Neural progenitor cell (in vitro differentiated cells): Measurements from ENCODE around the gene SATB2. TPM values are rescaled to one million over a fixed set of nuclear protein-coding genes. Genes with fewer than 3 reads are reported as not detected.
A peak's percentile ranks its signal among the peaks of the same experiment; 100 is the strongest.

Experiments
- DNase-seq: peaks from one replicate; pipeline ENCODE4 v3.0.0-alpha.2; 2016; ENCODE audit warnings: low spot score
- H2AFZ ChIP-seq: fragments of 200-600 bp; sonication (generic); replicated peaks from 2 replicates; pipeline ENCODE4 v1.6.1; 2016; ENCODE audit warnings: antibody characterized with exemption
- H3F3A ChIP-seq: fragments of 200-600 bp; sonication (generic); 2 replicates; pipeline ENCODE4 v1.6.1; 2016; ENCODE audit warnings: antibody characterized with exemption, low read depth
- H3K27ac ChIP-seq: fragments of 200-600 bp; sonication (generic); 2 replicates; pipeline ENCODE4 v1.5.1; 2016; ENCODE audit warnings: mild to moderate bottlenecking
- H3K27me3 ChIP-seq: fragments of 200-600 bp; sonication (generic); 2 replicates; pipeline ENCODE4 v1.6.1; 2016; ENCODE audit warnings: mild to moderate bottlenecking, moderate library complexity
- H3K36me3 ChIP-seq: fragments of 200-600 bp; sonication (generic); 2 replicates; pipeline ENCODE4 v1.5.1; 2016
- H3K4me1 ChIP-seq: fragments of 200-600 bp; sonication (generic); 2 replicates; pipeline ENCODE4 v1.6.1; 2016; ENCODE audit warnings: mixed run types
- H3K4me2 ChIP-seq: fragments of 200-600 bp; sonication (generic); 2 replicates; pipeline ENCODE4 v1.6.1; 2016
- H3K4me3 ChIP-seq: fragments of 200-600 bp; sonication (generic); 2 replicates; pipeline ENCODE4 v1.5.1; 2016
- H3K79me2 ChIP-seq: fragments of 200-600 bp; sonication (generic); 2 replicates; pipeline ENCODE4 v1.6.1; 2016; ENCODE audit warnings: low read depth
- H3K9ac ChIP-seq: fragments of 200-600 bp; sonication (generic); 2 replicates; pipeline ENCODE4 v1.6.1; 2016
- H3K9me3 ChIP-seq: fragments of 200-600 bp; sonication (generic); 2 replicates; pipeline ENCODE4 v1.5.1; 2016; ENCODE audit warnings: low read depth
- H4K20me1 ChIP-seq: fragments of 200-600 bp; sonication (generic); 2 replicates; pipeline ENCODE4 v1.6.1; 2016; ENCODE audit warnings: low read depth
- H3K27ac Mint-ChIP-seq: 3 replicates; pipeline ENCODE4 v1.8.0; 2021; ENCODE audit warnings: mixed read lengths
- H3K27me3 Mint-ChIP-seq: 2 replicates; pipeline ENCODE4 v1.8.0; 2022; ENCODE audit warnings: low read depth, mild to moderate bottlenecking, inconsistent platforms, moderate library complexity, mixed read lengths; ENCODE audit not compliant: insufficient read depth
- H3K36me3 Mint-ChIP-seq: 3 replicates; pipeline ENCODE4 v1.8.0; 2021; ENCODE audit warnings: mixed read lengths
- H3K4me1 Mint-ChIP-seq: 3 replicates; pipeline ENCODE4 v1.8.0; 2021; ENCODE audit warnings: mixed read lengths
- H3K4me3 Mint-ChIP-seq: 3 replicates; pipeline ENCODE4 v1.8.0; 2021; ENCODE audit warnings: mild to moderate bottlenecking, moderate library complexity, mixed read lengths
- H3K9me3 Mint-ChIP-seq: 3 replicates; pipeline ENCODE4 v1.8.0; 2020; ENCODE audit warnings: mixed read lengths
- CTCF ChIP-seq: fragments of 200-600 bp; sonication (generic); IDR thresholded peaks from 2 replicates; pipeline ENCODE4 v1.5.1; 2017; ENCODE audit warnings: antibody characterized with exemption, mild to moderate bottlenecking
- EZH2 ChIP-seq: fragments of 200-600 bp; sonication (generic); IDR thresholded peaks from 2 replicates; pipeline ENCODE4 v1.6.1; 2017; ENCODE audit warnings: antibody characterized with exemption, mild to moderate bottlenecking, moderate library complexity
- EZH2phosphoT487 ChIP-seq: fragments of 200-600 bp; sonication (generic); IDR thresholded peaks from 2 replicates; pipeline ENCODE4 v1.6.1; 2017; ENCODE audit warnings: antibody characterized with exemption
- total RNA-seq: library from RNA; depleted of rRNA; stranded (reverse); fragments of >200 nt; gene quantifications from 2 replicates; pipeline ENCODE4 v1.2.3, GENCODE V29; 2015; ENCODE audit warnings: low replicate concordance

SATB2 gene
- total RNA-seq, 1 donor from 2014 or later, result 3.7 TPM

GRCh38 chr2:199456383-199457146 is 1.2 kb downstream of the SATB2 start:
- H3K4me2 ChIP-seq, result peak overlapping the region; percentile 97
- no peak overlapping the region for H3K27ac ChIP-seq
- H3K4me3 ChIP-seq, result peak overlapping the region; percentile 67
- H3K79me2 ChIP-seq, result no peaks in the 10 kb centered on the region
- H3K4me1 Mint-ChIP-seq, result peaks cover 25% of the 10 kb centered on the region
- no peak overlapping the region for H3K9ac ChIP-seq
- peaks cover 18% of the 10 kb centered on the region for H3K4me1 ChIP-seq
- H3K9me3 ChIP-seq, result no peaks in the 10 kb centered on the region
- no peaks in the 10 kb centered on the region for H3K36me3 Mint-ChIP-seq
- TF ChIP-seq EZH2phosphoT487, result peak; percentile 73
- peak; percentile 97 for TF ChIP-seq EZH2
- TF ChIP-seq CTCF, result no peak
- no peaks in the 10 kb centered on the region for H3K36me3 ChIP-seq
- peaks cover 74% of the 10 kb centered on the region for H3K27me3 ChIP-seq
- H3K4me3 Mint-ChIP-seq, result peak overlapping the region; percentile 90
- peaks cover 36% of the 10 kb centered on the region for H3K27me3 Mint-ChIP-seq
- peaks cover 28% of the 10 kb centered on the region for H3F3A ChIP-seq
- no peak overlapping the region for H2AFZ ChIP-seq
- DNase-seq, result peak; percentile 28
- peaks cover 49% of the 10 kb centered on the region for H4K20me1 ChIP-seq
- no peak overlapping the region for H3K27ac Mint-ChIP-seq
- no peaks in the 10 kb centered on the region for H3K9me3 Mint-ChIP-seq

- peaks cover 25% of the 10 kb centered on the region for H3K4me1 Mint-ChIP-seq
- H3K4me1 ChIP-seq, result peaks cover 18% of the 10 kb centered on the region
- H4K20me1 ChIP-seq, result peaks cover 41% of the 10 kb centered on the region
- DNase-seq, result peak; percentile 77
- peaks cover 28% of the 10 kb centered on the region for H3K27me3 Mint-ChIP-seq
- peak overlapping the region; percentile 97 for H3K4me2 ChIP-seq
- TF ChIP-seq EZH2phosphoT487 (no peak), EZH2 (no peak), CTCF (no peak)
- no peaks in the 10 kb centered on the region for H3K9me3 ChIP-seq
- H3K27me3 ChIP-seq, result peaks cover 66% of the 10 kb centered on the region
- no peak overlapping the region for H3K27ac ChIP-seq
- H3K27ac Mint-ChIP-seq, result no peak overlapping the region
- no peaks in the 10 kb centered on the region for H3K36me3 Mint-ChIP-seq
- peaks cover 28% of the 10 kb centered on the region for H3F3A ChIP-seq
- H3K79me2 ChIP-seq, result no peaks in the 10 kb centered on the region
- no peaks in the 10 kb centered on the region for H3K9me3 Mint-ChIP-seq
- H3K4me3 Mint-ChIP-seq, result peak overlapping the region; percentile 90
- H3K36me3 ChIP-seq, result no peaks in the 10 kb centered on the region
- H3K4me3 ChIP-seq, result peak overlapping the region; percentile 67
- H3K9ac ChIP-seq, result no peak overlapping the region
- no peak overlapping the region for H2AFZ ChIP-seq
Measured at GRCh38 chr2:199455545-199456382, 2.0 kb downstream of the SATB2 start.

DNA sequence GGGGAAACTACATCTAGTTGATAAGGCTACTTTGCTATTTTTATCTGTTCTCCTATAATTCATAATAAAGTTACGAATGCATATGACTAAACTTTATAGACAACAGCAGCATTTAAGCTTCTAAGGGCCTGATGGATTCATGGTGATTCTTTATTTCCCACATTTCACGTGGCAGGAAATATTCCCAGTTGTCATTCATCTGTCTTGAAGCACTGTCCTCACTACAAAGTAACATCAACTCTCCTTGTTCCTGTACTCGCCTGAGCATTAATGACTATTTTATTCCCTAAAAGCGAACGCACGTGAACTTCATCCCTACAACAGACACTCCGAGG is 2.6 kb downstream of the SATB2 start:
- H2AFZ ChIP-seq, result no peak overlapping the region
- H3K27ac ChIP-seq, result no peak overlapping the region
- DNase-seq, result no peak
- H3K79me2 ChIP-seq, result no peaks in the 10 kb centered on the region
- H3K36me3 Mint-ChIP-seq, result no peaks in the 10 kb centered on the region
- peak overlapping the region; percentile 67 for H3K4me3 ChIP-seq
- H3K36me3 ChIP-seq, result no peaks in the 10 kb centered on the region
- no peak overlapping the region for H3K9ac ChIP-seq
- H3K4me2 ChIP-seq, result peak overlapping the region; percentile 97
- H3K27me3 Mint-ChIP-seq, result peaks cover 23% of the 10 kb centered on the region
- no peak overlapping the region for H3K27ac Mint-ChIP-seq
- TF ChIP-seq EZH2 (no peak), EZH2phosphoT487 (no peak), CTCF (no peak)
- no peaks in the 10 kb centered on the region for H3K9me3 Mint-ChIP-seq
- no peaks in the 10 kb centered on the region for H3K9me3 ChIP-seq
- peaks cover 39% of the 10 kb centered on the region for H4K20me1 ChIP-seq
- H3F3A ChIP-seq, result peaks cover 24% of the 10 kb centered on the region
- peak overlapping the region; percentile 90 for H3K4me3 Mint-ChIP-seq
- H3K4me1 ChIP-seq, result peaks cover 18% of the 10 kb centered on the region
- peaks cover 61% of the 10 kb centered on the region for H3K27me3 ChIP-seq
- peaks cover 22% of the 10 kb centered on the region for H3K4me1 Mint-ChIP-seq
